PC-9 (cell line): ENCODE measurements around the gene NAT16. TPM values are rescaled to one million over a fixed set of nuclear protein-coding genes. Genes with fewer than 3 reads are reported as not detected.

ENCODE experiments used
- BruUV-seq: library from RNA; stranded (reverse); fragments of 400-500 nt; replicated peaks from 2 replicates; lab custom pipeline; 2021; lab: Mats Ljungman, UMichigan
- CTCF ChIA-PET: fragments of 300-600 bp; sonication (Branson Sonifier 250); formaldehyde crosslinking; loops from one replicate; lab custom pipeline; 2022; ENCODE audit warnings: antibody characterized with exemption; lab: Charles Lee
- POLR2A ChIA-PET: fragments of 300-600 bp; sonication (Branson Sonifier 250); formaldehyde crosslinking; loops from one replicate; lab custom pipeline; 2022; ENCODE audit warnings: antibody characterized with exemption; ENCODE audit not compliant: unreplicated experiment; lab: Charles Lee
- DNase-seq, 2 experiments: peaks; one replicate each; pipeline versions ENCODE4 v3.0.0 to v3.0.0-alpha.2; 2015 to 2022; ENCODE audit warnings: mixed read lengths in 1 of 2
- H2AFZ ChIP-seq: fragments of 200-600 bp; sonication (generic); 2 replicates; pipeline ENCODE4 v1.8.1; 2017; ENCODE audit warnings: antibody characterized with exemption
- H3F3A ChIP-seq: fragments of 200-600 bp; sonication (generic); 2 replicates; pipeline ENCODE4 v1.8.1; 2017; ENCODE audit warnings: antibody characterized with exemption, mild to moderate bottlenecking, low read depth; ENCODE audit not compliant: insufficient read depth
- H3K27ac ChIP-seq: fragments of 200-600 bp; sonication (generic); 2 replicates; pipeline ENCODE4 v1.6.1; 2016; ENCODE audit warnings: mixed run types
- H3K27me3 ChIP-seq: fragments of 200-600 bp; sonication (generic); 2 replicates; pipeline ENCODE4 v1.6.1; 2016; ENCODE audit warnings: low read depth, mixed run types; ENCODE audit not compliant: insufficient read depth
- H3K36me3 ChIP-seq: fragments of 200-600 bp; sonication (generic); 2 replicates; pipeline ENCODE4 v1.6.1; 2016; ENCODE audit warnings: low read depth, mixed run types
- H3K4me1 ChIP-seq: fragments of 200-600 bp; sonication (generic); replicated peaks from 2 replicates; pipeline ENCODE4 v1.6.1; 2016; ENCODE audit warnings: mixed run types; ENCODE audit not compliant: insufficient read depth
- H3K4me2 ChIP-seq: fragments of 200-600 bp; sonication (generic); 2 replicates; pipeline ENCODE4 v1.6.1; 2017; ENCODE audit warnings: mixed run types
- H3K4me3 ChIP-seq: fragments of 200-600 bp; sonication (generic); 2 replicates; pipeline ENCODE4 v1.6.1; 2016; ENCODE audit warnings: mixed run types
- H3K79me2 ChIP-seq: fragments of 200-600 bp; sonication (generic); 2 replicates; pipeline ENCODE4 v1.6.1; 2017; ENCODE audit warnings: low read depth, mixed run types
- H3K9me2 ChIP-seq: fragments of 200-600 bp; sonication (generic); 2 replicates; pipeline ENCODE4 v1.8.1; 2017; ENCODE audit warnings: mild to moderate bottlenecking; ENCODE audit not compliant: insufficient read depth
- H3K9me3 ChIP-seq: fragments of 200-600 bp; sonication (generic); 2 replicates; pipeline ENCODE4 v1.8.1; 2016; ENCODE audit warnings: low read depth; ENCODE audit not compliant: insufficient read depth
- H4K20me1 ChIP-seq: fragments of 200-600 bp; sonication (generic); 2 replicates; pipeline ENCODE4 v1.8.1; 2017; ENCODE audit not compliant: insufficient read depth
- CTCF ChIP-seq: fragments of 200-600 bp; sonication (generic); conservative IDR thresholded peaks from 2 replicates; pipeline ENCODE4 v1.6.1; 2017; ENCODE audit warnings: mixed run types, antibody characterized with exemption, mild to moderate bottlenecking, moderate library complexity
- EZH2 ChIP-seq: fragments of 200-600 bp; sonication (generic); IDR thresholded peaks from 2 replicates; pipeline ENCODE4 v1.8.0; 2017; ENCODE audit warnings: antibody characterized with exemption, low read depth
- intact Hi-C: fragments of 100-400 bp; cut with micrococcal nuclease; formaldehyde crosslinking; loops from one replicate; pipeline ENCODE4 v1.10.0; 2022; ENCODE audit not compliant: unreplicated experiment
- total RNA-seq: library from RNA; stranded (reverse); gene quantifications from 2 replicates; pipeline ENCODE4 v1.2.3, GENCODE V29; 2021

NAT16 gene
- total RNA-seq, 1 experiment from 2014 or later, result not detected

DNA sequence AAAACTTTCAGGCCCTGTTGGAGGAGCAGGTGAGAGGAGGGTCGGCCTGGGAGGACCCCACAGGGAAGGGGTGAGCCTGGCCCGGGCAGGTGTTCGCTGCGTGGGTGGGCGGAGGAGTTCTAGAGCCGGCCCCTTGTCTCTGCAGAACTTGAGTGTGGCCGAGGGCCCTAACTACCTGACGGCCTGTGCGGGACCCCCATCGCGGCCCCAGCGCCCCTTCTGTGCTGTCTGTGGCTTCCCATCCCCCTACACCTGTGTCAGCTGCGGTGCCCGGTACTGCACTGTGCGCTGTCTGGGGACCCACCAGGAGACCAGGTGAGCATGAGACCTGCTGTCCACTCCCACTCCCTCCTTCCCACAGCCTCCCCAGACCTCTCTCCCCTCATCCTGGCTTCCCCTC is 43.4 kb upstream of the NAT16 start:
- TF ChIP-seq EZH2 (no peak), CTCF (no peak)
- no peaks in the 10 kb centered on the region for H3K9me3 ChIP-seq
- H3K4me3 ChIP-seq, result no peak overlapping the region
- intact Hi-C loops, result no loop called here
- ChIA-PET POLR2A (interaction anchor here (0.5 kb wide), 1 partner anchor 157 kb away, joined by 5 read pairs; no protein-coding TSS in a partner anchor), CTCF (no interaction called here)
- H3K9me2 ChIP-seq, result no peaks in the 10 kb centered on the region
- 0 out of 2 replicates have a peak, but pooled peaks cover 5% of the 10 kb centered on the region for H3K4me1 ChIP-seq
- no peaks in the 10 kb centered on the region for H3K27me3 ChIP-seq
- DNase-seq, result no peak
- H3K79me2 ChIP-seq, result peaks cover 19% of the 10 kb centered on the region
- no peak overlapping the region for H3K27ac ChIP-seq
- no peak overlapping the region for H2AFZ ChIP-seq
- H4K20me1 ChIP-seq, result no peaks in the 10 kb centered on the region; the same call in 1 of the 2 replicates
- H3F3A ChIP-seq, result no peaks in the 10 kb centered on the region
- BruUV-seq, result no TSS peak
- no peak overlapping the region for H3K4me2 ChIP-seq
- H3K36me3 ChIP-seq, result 0 out of 2 replicates have a peak, but pooled peaks cover 4% of the 10 kb centered on the region

GRCh38 chr7:101222275-101222830 is 42.3 kb upstream of the NAT16 start:
- DNase-seq, result no peak
- TF ChIP-seq EZH2 (no peak), CTCF (no peak)
- Histone ChIP-seq H3K4me3 (no peak overlapping the region), H3F3A (no peaks in the 10 kb centered on the region), H2AFZ (no peak overlapping the region), H4K20me1 (no peaks in the 10 kb centered on the region; the same call in 1 of the 2 replicates), H3K9me2 (no peaks in the 10 kb centered on the region), H3K4me1 (0 out of 2 replicates have a peak, but pooled peaks cover 5% of the 10 kb centered on the region), H3K27ac (no peak overlapping the region), H3K4me2 (no peak overlapping the region), H3K36me3 (no peaks in the 10 kb centered on the region), H3K27me3 (no peaks in the 10 kb centered on the region), H3K79me2 (peaks cover 24% of the 10 kb centered on the region), H3K9me3 (no peaks in the 10 kb centered on the region)
- CTCF ChIA-PET, result interaction anchor here (0.7 kb wide), 1 partner anchor 218 kb away, joined by 3 read pairs; no protein-coding TSS in a partner anchor
- BruUV-seq, result no TSS peak
- POLR2A ChIA-PET, result no interaction called here
- intact Hi-C loops, result no loop called here

GRCh38 chr7:101220295-101220694 is 40.2 kb upstream of the NAT16 start:
- Histone ChIP-seq H3K79me2 (peaks cover 38% of the 10 kb centered on the region), H3F3A (no peaks in the 10 kb centered on the region), H3K36me3 (no peaks in the 10 kb centered on the region), H3K27me3 (no peaks in the 10 kb centered on the region), H3K9me2 (no peaks in the 10 kb centered on the region), H3K4me3 (no peak overlapping the region), H3K9me3 (no peaks in the 10 kb centered on the region), H3K4me2 (no peak overlapping the region), H3K4me1 (0 out of 2 replicates have a peak, but pooled peaks cover 12% of the 10 kb centered on the region), H4K20me1 (no peaks in the 10 kb centered on the region; the same call in 1 of the 2 replicates), H2AFZ (no peak overlapping the region), H3K27ac (no peak overlapping the region)
- no peak for DNase-seq
- TF ChIP-seq CTCF (no peak), EZH2 (no peak)
- CTCF ChIA-PET, result interaction anchor here (0.6 kb wide), 1 partner anchor 13 kb away, joined by 3 read pairs; no protein-coding TSS in a partner anchor
- POLR2A ChIA-PET, result interaction anchor here (0.7 kb wide), 1 partner anchor 80 kb away, joined by 4 read pairs; no protein-coding TSS in a partner anchor
- intact Hi-C loops, result no loop called here
- BruUV-seq, result no TSS peak
